ENCODE measurements around the gene COG2.
"Not testable (repeated sequence)": the region's sequence is repeated elsewhere in the genome, so short reads cannot be mapped to it uniquely, and the experiment has no call there.

Gene COG2

DNA sequence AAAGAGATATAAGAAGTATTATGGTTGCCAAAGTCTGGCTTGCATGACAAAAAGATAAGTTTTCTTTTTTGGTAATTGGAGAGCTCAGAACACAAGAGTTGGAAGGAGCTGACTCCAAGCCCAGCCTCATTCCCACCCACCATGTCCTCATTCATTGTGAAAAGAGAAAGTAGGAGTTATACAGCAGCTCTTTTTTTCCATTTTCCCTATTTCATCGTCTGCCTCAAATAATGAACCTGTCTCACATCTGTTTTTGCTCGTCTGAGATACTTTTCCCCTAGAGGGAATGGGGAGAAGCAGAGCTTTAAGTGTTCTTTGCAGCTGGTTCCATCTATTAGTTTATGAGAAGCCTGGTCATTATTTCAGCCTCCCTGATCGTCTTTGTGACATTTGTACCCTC, 36.9 kb downstream of the COG2 start:
- DNase-seq (ENCODE audit: low spot score): no peak

DNA sequence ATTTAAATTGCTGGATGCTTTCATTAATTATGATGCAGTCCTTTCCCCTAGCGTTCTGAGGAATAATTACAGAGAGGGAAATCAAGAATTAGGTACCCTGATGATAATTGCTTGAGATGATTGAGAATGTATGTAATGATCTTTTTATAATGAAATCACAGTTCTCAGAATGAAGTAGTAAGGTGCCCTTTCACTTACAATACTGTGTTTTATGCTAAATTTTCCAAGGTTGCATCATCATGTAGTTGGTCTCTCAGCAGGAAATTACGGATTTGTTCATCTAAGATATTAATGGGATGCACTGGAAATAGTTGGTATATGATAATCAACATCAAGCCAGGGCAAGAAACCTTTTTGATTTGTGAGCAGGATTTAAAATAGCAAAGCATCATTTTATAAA, 37.5 kb downstream of the COG2 start:
- no peak for DNase-seq (ENCODE audit: low spot score)

DNA sequence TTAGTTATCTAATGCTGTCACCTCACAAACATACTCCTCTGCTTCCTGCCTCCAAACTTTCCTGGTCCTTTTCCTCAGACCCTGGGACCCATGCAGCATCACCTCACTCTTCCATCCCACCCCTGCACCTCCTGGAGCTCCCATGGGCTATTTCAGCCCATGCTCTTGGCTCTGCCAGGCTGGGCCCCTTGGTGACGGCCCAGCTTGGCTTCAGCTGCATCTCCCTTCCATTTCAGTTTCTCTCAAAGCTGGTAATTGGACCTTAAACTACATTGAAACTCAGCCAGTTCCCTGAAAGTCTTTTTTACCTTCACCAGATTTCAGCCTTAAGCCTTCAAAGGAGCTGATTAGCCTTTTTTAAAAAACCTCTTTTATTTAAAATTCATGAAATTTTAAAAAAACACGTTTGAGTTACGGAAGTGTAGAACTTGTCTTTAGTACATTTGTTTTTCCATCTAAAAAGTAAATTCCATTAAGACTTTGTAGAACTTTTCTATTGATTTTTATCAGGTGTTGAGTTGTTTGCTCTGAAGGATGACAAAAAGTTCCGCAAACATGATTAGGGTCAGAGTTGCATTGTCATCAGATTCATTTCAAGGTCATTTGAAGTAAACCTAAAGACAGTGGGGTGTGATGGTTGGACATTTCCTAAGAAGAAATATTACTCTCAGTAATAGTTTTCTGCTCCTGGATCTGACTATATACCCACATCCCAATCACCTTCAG, 38.2 kb downstream of the COG2 start:
- no peak for DNase-seq (ENCODE audit: low spot score)

DNA sequence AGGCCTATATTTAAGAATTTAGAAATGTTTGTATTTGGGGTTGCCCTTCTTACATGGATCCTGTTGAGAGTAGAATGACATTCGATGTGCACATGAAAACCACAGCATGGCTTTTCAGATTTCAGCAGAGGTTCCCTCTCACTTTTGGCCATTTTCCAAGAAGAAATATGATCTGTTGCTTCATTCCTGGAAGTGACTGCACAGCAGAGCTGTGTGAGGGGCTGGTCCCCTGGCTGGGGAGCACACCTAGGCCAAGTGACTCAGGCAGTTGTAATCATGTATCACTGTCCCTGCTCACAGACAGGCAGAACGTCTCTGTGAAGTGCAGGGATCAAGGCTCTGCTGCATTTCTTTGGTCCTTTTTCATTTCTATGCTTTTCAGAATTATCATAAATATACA, 39.3 kb downstream of the COG2 start:
- DNase-seq (ENCODE audit: low spot score): no peak

DNA sequence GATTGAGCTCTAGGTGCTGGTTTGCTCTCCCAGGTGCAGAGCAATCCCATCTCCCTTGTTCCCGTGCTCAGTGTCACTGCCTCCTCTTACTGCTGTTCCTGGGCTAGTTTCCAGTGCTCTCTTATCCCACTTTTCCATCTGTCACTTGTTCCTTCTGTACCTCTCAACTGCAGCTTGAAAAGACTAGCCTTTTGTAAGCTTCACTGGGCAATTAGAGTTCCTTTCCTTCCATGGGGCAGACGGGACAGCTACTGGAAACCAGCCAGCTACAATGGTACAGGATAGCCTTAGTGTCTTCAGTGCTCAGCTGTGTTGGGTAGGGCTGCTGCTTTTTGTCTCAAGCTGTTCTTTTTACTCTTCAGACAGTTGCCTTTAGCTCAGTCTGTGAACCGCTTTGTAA, 40.0 kb downstream of the COG2 start:
- DNase-seq (ENCODE audit: low spot score): no peak

DNA sequence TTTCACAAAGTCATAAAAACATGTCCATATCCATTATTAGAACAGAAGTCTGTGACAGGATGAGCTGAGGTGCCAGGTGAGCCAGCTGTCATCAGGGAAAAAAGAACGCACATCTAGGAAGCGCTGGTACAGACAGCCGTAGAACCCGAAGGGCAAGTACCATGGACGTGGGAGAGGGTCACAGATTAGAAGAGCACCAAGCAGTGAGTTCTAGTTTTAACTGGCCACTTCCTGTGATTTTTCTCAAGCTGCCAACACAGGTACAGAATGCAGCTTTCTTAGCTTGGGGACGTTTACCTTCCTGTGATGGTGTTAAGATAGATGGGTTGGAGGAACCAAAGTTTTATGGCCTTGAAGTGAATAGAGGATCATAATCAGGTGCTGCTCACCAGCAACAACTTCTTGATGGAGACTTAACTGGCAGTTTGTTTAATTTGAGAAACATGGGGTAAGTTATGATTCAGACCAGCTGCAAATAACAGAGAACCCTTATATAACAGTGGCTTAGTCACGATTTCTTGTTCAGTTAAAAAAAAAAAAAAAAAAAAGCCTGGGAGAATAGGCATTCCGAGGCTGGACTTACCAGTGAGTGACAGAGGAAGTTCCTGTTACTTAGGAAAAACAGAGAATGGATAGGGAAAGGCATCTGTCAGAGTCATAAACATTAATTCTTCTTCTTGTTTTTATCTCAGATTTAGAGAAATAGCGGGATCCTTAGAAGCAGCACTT, 40.8 kb downstream of the COG2 start:
- no peak for DNase-seq (ENCODE audit: low spot score)

DNA sequence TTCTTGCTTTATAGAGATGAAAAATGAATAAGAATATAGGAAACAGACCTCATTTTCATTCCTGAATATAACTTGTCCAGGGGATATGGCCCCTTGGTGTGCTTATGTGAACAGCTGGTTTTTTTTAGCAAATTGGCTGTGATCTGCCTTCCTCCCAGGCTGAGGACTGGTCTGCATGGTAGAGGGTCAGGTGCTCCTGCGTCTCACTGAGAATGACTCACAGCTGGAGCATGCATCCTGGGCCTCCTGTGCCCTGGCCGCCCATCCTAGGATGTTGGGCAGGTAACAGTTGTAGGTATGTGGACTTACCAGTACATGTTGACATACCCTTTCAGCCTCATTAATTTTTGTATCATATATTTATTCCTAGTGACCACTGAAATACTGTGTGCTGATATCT, 41.9 kb downstream of the COG2 start:
- no peak for DNase-seq (ENCODE audit: low spot score)

DNA sequence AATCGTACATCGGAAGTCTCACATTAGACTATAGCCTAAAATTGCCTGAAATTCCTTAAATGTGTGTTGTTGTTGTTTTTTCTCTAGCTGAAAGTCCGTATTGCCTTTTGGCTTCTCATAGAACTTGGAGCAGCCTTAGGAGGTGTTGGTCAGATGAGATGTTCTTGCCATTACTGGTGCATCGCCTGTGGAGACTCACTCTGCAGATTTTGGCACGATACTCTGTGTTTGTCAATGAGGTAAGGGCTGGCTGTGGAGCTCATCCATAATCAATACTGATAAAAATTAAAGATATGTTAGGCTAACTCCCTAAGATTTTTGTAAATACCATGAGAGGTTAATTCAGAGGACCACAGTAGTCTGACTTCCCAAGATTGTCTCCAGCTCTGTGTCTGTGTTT, 42.7 kb downstream of the COG2 start:
- no peak for DNase-seq (ENCODE audit: low spot score)

DNA sequence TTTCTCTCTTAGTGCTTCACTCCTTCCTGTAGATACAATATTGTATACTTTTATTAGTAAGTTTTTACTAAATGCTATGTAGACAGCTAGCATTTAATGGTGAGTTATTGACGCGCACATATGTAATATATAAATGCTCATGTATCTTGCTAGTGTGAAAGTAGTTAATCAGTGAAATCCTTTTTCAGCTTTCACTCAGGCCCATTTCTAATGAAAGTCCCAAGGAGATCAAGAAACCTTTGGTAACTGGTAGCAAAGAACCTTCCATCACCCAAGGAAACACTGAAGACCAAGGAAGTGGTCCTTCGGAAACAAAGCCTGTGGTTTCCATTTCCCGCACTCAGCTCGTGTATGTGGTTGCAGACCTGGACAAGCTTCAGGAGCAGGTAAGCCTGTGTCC, 44.5 kb downstream of the COG2 start:
- no peak for DNase-seq (ENCODE audit: low spot score)

DNA sequence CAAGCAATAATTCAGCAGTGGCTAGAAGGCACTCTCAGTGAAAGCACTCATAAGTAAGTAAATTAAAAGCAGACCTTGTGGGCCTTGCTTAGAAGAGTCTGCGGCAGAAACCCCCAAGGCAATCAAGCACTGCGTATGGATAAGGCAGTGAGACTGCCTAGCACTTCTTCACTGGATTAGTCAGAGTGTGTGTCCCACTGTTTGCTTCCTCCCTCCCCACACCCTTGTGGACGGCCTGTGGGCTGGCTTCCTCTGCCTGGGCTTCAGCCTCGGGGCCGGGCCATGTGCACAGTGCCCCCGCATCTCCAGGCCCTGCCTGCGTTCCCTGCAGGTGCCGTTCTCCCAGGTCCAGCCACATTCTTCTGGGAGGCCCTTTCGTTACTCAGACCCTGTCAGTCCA, 47.8 kb downstream of the COG2 start:
- no peak for DNase-seq (ENCODE audit: low spot score)

DNA sequence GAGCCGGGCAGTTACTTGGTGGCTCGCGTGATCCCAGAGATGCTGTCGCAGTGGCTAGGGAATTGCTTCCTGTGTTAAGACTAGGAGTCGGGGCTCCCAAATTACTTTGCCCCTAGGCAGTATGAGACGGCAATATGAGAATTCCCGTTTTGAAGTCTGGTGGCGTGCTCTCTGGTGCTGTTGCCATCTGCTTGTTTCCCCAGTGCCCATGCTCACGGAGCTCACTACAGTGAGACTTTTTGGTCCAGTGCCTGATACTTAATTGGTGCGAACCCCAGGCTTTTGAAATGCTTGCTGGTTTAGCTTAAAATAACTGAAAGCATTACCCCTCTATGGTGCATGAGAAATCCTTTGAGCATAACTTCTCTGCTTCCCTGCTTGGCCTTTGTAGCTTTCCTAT, 49.3 kb downstream of the COG2 start:
- no peak for DNase-seq (ENCODE audit: low spot score)

DNA sequence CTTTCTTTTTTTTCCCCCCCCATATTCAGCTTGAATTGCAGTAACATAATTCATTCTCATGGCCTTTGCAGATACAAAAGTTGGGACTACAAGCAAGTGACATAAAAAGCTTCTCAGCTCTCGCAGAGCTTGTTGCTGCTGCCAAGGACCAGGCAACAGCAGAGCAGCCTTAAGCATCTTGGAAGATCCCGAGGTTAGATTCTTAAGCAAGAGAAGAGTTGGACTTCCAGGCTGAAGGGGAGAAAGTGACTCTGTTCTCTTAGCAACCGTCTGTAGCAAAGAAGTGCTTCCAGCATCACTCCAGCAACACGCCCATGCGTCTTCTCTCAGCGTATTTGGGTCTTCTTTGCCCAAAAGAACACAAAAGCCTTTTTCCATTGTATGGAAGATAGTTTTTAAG, 50.9 kb downstream of the COG2 start:
- DNase-seq (ENCODE audit: low spot score): no peak

DNA sequence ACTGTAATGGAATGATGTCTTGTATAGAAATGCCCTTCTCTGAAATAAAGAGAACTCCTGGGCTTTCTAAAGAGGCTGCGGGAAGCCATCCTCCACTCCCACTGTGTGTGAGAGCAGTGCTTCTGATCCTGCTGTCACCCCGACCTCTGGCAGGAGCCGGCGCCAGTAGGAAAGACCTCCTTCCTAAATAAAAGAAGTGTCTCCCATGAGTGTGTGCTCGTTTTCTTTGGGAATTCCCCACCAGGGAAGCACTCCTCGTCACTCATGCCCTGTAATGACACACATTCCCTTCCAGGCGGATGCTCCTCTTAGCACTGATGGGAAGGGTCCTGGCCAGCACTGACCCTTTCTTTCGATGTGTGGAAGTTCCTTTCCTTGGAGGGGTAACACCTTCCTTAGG, 51.5 kb downstream of the COG2 start:
- no peak for DNase-seq (ENCODE audit: low spot score)

DNA sequence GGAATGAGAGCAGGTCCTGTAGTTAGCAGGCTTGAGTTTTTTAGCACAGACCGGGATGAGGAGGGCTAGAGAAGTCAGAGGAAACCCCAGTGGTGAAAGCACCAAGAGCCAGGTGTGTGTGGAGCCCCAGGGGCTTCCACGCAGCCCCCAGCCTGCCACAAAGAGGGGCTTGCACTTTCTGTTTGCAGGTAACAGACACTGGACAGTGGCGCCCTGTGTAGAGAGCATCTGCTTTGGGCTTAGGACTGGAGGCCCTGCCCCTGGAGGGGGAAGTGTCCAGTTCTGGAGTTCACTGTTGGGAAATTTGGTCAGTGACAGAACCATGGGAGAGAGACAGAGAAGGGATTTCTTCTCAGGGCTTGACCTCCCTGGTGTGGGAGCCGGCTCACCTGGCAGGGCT, 52.2 kb downstream of the COG2 start:
- no peak for DNase-seq (ENCODE audit: low spot score)

DNA sequence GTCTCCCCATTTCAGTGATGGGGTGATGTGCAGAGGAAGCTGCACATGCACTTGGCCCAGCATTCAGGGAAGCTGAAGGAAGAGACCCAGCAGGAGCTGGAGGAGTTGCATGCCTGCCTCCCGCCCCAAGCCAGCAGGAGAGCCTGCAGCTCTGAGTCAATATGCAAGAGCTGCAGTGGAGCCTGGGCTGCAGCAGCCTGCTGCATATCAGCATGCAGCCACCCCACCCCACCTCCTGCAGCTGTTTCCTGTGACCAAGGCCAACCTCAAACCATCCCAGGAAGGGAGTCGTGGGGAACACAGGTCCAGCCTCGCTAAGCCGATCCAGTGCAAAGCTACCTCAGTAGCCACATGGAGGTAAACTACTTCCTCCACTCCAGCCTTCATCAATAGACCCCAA, 52.7 kb downstream of the COG2 start:
- DNase-seq (ENCODE audit: low spot score): no peak

DNA sequence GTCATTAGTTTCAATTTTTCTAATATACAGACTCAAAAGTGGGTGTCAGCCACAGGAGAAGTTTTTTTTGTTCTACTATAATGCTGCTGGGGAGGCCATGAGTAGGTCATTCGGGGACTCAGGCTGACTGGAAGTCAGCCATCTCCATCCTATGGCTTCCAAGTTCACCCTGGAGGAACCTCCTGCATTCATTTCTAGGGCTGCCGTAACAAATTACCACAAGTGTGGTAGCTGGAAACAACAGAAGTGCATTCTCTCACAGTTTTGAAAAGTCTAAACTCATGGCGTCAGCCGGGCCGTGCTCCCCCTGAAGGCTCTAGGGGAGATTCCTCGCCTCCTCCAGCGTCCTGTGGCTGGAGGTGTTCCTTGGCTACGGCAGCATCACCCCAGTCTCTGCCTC, 53.9 kb downstream of the COG2 start:
- DNase-seq (ENCODE audit: low spot score): no peak

DNA sequence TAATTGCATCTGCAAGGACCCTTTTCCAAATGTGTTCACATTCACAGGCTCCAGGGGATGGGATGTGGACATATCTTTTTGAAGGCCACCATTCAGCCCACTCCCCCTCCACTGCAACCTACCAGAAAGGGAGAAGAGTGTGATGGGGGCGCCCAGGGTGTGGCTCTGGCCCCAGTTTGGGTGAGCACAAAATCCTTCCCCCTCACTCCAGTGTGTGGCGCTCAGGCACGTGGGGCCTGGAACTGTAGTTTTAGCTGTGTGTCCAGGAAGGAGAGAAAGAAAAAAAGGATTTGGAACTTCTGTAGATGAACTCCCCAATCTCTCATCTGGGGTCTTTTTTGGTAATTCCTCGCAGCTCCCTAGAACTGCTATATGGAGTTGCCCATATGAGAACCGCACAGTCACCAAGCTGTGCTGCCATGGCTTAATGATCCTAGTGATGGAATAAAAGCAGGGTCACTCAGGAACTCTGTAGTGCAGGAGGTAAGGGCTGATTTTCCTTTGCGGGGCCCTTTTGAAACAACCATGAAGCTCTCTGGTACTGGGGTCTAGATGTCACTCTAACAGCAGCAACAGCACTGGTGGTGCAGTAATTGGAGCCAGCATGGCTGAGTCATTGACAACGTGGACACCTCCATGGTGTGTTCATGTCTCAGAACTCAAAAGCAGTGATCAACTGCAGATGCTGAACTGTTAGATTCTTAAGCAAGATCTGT, 54.6 kb downstream of the COG2 start:
- no peak for DNase-seq (ENCODE audit: low spot score)

DNA sequence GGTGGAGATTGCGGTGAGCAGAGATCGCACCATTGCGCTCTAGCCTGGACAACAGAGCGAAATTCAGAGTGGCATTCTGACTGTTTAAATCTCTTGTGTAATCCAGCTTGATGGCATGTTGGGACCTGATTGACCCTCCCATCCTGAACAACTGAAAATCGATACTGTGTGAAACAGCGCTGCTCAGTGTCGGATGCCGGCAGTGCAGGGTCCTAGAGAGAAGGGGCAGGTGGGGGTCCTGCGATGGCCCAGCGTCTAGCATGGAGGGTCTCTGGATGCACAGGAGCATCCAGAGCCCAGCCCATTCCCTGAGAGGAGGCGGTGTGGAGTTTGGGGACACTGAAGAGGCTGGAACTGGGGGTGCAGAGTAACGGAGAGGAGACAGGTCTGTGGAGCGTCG, 55.8 kb downstream of the COG2 start:
- DNase-seq (ENCODE audit: low spot score): no peak

DNA sequence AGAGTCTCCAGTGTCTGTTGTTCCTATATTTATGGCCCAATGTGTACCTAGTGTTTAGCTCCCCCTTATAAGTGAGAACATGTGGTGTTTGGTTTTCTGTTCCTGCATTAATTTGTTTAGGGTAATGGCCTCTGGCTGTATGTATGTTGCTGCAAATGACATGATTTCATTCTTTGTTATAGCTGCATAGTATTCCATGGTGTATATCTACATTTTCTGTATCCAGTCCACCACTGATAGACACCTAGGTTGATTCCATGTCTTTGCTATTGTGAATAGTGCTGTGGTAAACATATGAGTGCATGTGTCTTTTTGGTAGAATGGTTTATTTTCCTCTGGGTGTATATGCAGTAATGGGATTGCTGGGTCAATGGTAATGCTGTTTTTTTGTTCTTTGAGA, 56.7 kb downstream of the COG2 start:
- not testable (repeated sequence) for DNase-seq (ENCODE audit: low spot score)

DNA sequence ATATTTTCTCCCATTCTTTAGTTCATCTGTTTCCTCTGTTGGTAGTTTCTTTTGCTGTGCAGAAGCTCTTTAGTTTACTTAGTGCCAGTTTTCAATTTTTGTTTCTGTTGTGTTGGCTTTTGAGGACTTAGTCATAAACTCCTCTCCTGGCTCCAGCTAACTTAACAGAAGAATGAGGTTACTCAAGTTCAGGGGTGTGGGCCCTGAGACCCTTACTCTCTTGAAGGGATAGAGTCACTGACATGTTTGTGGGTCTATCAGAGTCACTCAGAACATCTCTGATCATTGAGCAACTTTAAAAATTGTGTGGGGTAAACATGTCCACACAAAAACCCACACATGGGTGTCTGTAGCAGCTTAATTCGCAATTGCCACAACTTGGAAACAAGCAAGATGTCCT, 57.4 kb downstream of the COG2 start:
- DNase-seq (ENCODE audit: low spot score): no peak

DNA sequence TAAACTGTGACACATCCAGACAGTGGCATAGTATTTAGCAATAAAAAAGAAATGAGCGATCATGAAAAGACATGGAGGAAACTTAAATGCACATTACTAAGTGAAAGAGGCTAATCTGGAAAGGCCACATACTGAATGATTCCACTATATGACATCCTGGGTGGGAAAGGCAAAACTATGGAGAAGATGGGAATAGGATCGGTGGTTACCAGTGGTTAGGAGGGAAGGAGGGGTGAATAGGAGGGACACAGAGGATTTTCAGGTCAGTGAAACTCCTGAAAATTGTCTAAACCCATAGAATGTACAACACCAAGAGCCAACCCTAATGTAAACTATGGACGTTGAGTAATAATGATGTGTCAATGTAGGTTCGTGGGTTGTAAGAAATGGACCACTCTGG, 57.9 kb downstream of the COG2 start:
- no peak for DNase-seq (ENCODE audit: low spot score)

DNA sequence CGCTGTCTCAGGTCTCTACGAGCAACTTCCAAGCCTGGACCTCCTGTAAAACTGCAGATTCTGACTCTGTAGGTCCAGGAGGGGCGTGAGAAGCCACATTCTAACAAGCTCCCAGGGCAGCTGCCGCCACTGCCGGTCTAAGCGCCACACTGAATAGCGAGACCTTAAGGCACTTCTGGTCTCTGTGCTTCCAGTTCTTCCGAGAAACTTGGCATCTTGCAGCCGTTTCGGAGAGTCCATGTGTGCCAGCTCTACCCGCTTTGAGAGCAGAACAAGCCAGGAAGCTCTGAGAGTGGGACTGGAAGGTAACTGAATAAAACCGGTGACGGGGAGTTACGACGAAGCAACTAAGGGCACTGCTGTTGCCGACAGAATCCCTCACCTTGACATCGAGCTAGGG, 59.2 kb downstream of the COG2 start:
- DNase-seq (ENCODE audit: low spot score): no peak
